Measurements from ENCODE around the gene FANCI.

Gene FANCI

DNA sequence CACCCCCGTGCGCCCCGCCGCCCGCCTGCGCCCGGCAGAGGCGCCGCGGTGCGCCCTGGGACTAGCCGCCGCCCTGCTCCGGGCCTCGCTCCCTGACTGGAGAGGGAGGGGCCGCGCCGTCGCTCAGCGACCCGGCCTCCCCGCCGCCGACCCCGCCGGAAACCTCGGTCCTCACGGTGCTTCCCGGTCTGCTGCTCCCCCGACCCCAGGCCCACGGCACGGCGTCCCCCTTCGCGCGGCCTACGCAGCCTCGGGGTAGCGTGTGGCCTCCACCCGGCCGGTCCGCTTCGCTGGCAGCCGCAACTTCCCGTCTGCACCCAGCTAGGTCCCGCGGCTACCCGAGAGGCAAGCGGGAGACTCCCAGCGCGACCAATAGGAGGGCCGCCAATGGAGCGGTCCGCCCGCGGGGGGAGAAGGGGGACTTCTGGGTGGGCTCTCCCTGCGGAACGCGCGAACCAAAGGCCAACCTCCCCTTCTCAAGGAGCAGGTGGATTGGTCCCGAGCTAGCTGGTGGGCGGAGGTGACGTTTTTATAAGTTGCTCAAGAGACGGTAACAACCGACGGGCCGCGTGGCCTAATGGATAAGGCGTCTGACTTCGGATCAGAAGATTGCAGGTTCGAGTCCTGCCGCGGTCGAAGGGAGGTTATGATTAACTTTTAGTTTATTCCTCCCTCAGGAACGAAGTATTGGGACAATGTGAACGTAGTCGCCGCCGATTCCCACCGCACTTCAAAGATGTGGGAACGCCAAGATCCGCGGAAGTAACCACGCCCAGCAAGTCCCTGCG, 90.9 kb downstream of the FANCI start, which contains the start of gene POLG:
Gene POLG, minus strand, starts transcription at position 315 of the 788 bp plus-strand sequence. CDS start 1,070 bp downstream, outside the sequence.
- peak; percentile 93 for DNase-seq

DNA sequence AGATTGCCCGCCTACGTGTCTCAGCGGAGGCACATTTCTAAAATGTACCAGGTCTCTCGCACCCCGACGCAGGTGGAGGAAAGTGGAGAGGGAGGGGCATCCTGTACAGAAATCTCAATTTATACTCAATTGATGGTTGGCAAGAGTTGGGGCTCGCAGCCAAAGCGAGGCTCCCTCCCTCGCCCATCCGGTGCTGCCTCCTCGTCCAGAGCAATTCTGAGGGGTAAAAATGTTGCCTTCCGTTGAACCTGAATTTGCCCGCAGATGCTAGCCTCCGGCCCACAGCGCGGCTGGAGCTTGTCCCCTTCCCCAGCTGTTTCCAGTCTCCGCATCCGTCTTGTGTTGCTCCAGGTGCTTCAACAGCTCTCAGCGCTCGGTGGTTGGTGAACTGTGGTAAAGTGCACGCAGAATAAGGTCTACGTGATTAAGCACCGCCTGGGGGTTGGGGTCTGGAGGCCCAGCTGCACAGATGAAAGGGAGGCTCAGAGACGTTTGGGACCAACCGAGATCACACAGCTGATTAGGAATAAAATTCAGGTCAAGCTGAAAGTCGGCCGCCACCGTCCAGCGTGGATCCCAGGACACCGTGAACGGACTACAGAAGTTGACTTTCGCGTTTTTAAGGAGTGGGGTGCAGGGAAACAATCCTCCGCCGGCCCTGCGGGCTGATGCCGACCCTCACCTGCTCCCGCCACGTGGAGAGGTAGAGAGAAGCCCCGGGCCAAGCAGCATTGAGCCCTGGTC, 91.7 kb downstream of the FANCI start:
- no peak for DNase-seq

DNA sequence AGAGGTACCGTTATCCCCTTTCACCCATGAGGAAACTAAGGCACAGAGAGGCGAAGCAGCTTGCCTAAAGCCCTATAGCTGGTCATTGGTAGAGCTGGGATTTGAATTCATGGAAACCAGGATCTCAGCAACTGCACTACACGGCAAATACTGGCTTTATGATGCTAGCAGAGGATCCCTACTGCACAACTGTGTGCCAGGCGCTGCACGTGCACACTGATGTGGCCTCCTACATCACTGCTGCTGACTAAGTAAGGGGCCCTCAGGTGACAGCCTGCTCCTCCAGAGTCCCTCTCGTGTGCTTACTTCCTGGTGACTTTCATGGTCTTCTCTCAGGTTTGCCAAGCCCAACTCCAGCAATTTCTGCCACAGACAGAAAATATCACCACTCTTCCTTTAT, 94.3 kb downstream of the FANCI start:
- DNase-seq: no peak

DNA sequence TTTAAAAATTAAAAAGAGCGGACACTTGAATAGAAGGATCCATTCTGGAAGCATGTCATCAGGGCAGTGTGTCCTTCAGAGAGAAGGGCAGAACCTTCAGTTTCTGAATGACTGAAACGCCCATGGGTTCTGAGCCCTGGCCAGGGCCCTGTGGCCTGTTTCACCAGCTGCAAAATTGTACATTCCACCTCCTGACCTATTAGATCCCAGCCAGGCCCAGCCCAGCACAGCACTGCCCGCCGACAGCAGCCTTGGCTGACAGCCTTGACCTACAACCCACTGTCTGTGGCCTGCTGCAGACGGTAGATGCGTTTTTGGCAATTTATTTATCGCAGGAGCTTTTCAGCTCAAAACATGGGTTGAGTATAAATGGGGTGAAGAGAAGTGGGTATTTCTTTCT, 96.8 kb downstream of the FANCI start:
- no peak for DNase-seq

DNA sequence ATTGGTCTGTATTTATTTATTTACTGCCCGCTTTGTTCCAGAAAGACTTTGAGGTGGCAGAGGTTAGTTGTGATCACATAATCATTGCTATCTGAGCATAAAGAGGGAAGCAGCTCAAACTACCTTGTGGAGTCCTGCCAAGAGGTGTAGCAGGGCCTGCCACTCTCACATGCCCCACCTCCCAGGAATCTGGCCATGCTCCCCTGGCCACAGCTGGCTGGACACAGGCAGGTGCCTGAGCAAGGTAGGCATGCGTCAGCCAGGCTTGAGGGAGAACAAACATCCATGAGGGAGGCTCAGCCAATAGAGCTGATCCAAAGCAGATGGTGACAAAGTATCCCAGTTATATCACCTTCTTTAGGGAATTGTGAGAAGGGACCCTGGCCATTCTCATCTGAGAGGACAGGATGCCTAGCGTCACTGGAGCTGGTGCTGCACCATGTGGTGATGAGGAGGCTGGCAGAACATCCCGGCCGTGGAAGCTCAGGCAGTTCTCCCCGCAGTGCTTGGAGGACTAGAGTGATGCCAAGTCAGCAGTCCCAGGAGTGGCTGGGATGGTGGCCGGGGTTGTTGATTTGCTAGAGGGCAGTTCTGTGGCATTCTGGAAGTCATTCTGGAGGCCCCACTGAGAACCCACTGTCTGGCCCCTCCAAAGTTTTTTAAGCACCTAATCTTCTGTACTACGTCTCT, 97.7 kb downstream of the FANCI start:
- DNase-seq: no peak

DNA sequence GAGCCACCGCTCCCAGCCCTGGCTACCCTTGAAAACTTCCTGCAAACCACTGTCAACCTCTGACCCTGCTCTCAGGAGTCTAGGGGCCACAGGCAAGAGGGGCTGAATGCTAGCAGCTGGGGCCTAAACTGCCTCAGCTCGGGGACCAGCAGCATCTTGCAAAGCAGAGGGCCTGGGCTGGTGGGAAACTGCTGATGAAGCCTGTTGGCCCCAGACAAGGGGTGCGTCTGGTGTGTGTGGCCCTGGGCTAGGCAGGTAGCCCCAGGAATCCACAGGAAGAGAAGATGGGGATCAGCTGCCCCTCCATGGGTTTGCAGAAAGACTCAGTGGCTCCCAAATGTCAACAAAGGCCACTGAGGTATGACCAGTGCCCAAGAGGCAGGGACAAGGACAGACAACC, 99.1 kb downstream of the FANCI start:
- DNase-seq: no peak

DNA sequence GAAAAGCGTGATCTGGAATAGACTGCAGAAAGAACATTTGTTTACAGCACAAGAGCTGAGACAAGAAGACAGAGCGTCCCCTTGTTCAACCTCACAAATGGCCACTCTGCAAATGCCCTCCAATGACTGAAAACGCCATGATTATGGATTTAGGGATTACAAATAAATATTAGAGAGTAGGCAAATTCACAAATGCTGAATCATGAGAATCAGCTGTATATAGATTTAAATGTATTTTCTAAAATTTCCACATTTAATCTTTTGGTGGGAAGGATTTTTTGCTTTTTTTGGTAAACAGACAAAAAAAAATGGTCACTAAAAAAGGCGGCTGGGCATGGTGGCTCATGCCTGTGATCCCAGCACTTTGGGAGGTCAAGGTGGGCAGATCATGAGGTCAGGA, 101.5 kb downstream of the FANCI start:
- DNase-seq: no peak

DNA sequence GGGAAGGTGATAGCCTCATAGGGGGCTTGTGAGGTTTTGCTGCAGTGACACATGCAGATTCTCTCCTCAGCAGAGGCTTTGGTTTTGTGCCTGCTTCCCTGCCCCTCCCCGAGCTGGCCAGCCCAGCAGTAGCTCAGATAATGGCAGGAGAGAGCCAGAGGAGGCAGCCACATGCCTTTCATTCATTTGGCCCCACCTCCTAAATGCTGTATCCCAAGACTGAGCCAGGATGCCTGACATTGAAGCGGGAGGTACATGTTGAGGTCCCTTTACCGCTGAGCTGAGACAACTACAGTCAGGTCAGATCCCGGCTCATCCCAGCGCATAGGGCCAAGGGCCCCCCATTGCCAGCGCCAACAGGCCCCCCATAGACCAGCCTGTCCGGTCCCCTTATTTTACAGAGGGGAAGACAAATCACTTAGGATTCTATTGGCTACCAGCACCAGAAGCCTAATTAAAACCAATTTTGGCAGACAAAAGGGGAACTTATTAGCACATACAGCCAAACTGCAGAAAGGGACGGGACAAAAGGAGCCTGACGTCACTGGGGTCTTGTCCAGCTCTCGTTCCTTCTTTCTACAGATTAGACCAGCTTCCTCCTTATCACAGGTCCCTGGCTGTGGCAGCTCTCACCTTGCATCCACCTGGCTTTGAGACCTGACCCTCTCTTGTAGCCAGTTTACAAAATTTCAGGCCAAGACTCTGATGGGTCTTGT, 102.9 kb downstream of the FANCI start:
- DNase-seq: no peak

DNA sequence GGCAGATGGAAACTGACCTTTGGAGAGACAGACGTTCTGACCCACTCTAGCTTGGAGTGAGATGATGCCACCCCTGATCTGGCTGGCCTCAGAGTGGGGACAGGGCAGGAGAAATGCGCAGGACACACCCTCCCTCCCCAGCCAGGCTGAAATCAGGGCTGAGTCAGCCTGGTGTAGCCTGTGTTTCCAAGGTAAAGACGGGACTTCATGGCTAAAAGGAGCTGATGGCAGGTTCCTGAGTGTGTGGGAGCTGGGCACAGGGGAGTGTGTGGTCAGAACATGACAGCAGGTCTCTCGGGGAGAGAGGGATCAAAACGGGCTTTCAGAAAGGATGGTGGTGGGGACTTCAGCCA, 105.4 kb downstream of the FANCI start:
- no peak for DNase-seq

DNA sequence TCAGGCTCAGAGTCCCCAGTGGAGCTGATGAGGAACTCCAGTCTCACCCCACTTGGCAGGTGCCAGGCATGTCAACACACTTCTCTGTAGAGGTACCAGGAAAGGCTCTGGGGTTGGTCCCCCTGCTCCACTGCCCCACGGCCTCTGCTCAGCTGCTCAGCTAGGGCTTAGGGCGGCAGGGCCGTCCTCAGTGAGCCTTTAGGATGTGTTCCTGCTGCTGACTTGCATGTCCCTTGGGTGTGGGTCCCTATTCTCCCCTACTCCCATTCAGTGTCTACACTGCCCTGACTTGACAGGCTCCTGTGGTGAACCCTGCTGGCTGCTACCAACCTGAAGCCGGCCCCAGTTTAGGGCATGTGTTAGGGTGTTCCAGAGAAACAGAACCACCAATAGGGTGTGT, 108.7 kb downstream of the FANCI start:
- DNase-seq: no peak

DNA sequence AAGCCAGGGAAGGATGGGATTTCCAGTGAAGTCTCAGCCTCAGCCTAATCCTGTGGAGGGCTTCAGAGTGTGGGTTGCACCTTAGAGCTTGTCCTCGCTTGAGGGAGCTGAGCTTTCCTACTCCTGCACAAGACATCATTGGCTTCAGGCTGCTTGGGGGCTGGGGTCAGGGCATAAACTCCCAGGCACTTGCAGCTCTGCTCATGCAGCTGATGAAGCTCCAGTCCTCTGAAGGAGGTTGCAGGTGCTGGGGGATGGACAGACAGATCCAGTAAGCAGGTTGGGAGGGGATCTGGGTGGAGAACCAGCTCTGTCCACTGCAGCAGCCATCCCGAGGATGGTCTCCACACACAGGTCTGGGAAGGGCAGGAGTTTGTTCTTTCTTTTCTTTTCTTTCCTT, 110.2 kb downstream of the FANCI start:
- DNase-seq: no peak

DNA sequence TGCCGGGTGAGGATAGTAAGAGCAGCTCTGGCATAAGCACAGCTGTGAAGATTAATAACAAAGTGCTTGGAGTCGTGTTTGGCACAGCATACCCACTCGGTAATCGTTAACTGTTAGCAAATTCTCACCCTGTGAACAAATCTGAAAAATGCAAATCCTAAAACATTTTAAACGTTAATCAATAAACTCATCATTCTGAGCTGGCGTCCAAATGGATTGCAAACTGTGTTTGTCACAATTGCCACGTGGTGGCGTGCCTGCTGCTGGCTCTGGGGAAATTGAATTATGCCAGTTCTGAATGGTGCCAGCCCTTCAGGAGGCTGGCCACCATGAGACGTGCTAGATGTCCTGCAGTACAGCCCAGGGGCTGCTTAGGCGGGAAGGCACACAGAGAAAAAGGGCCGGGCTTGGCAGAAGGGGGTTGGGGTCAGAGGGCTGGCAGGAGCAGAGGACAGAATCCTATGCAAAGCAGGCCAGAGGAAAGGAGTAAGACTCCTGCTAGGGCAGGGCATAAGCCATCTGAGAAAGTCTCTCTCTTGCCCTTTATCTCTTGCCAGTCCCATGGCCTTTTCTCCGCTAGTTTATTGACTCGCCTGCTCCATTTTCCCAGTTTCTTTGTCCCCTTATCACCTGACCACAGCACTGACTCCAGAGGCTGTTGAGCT, 113.0 kb downstream of the FANCI start:
- DNase-seq: no peak

DNA sequence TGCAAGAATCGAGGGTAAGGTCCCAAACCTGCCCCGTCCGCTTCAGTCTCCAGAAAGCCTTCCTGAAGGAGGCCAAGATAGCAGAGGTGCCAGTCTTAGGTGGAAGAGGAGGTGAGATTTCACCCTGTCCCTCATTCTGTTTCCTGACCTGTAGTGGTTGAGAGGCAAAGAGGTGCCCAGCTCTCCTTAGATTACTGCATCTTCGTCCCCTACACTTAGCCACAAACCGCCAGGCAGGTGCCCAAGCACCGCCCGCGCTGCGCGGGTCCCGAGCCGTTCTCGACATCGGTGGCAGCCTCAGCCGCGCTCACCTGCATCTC, 114.6 kb downstream of the FANCI start:
- DNase-seq: no peak

DNA sequence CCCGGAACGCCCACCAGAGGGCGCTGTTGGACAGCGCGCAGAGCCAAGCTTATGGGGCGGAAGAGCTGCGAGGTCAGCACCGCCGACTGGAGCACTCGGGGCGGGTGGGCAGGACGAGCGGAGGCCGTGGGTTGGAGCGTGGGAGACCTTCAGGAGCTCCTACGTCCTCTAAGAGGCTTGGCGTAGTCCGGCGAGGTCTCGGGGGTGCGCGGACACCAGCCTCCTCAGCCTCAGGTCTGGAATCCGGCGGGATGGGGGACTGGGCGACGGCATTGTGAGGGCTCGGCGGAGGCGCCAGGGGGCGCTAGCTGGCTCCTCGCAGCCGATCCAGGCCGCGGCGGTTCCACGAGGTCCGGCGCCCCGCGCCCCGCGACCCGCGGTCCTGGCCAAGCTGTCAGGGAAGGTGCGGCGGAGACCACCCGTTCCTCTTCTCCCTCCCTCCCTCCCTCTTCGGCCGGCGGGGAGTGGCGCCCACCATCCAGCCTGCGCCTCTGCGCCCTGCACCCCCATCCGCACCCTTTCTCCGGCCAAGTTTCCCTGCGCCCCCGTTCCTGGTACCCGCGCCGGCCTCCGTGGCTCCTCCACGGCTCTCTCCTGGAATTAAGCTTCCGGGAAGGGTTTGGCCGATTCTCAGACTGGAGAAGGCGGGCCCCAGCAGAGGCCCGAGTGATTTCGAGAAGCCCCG, 115.1 kb downstream of the FANCI start:
- peak; percentile 34 for DNase-seq

DNA sequence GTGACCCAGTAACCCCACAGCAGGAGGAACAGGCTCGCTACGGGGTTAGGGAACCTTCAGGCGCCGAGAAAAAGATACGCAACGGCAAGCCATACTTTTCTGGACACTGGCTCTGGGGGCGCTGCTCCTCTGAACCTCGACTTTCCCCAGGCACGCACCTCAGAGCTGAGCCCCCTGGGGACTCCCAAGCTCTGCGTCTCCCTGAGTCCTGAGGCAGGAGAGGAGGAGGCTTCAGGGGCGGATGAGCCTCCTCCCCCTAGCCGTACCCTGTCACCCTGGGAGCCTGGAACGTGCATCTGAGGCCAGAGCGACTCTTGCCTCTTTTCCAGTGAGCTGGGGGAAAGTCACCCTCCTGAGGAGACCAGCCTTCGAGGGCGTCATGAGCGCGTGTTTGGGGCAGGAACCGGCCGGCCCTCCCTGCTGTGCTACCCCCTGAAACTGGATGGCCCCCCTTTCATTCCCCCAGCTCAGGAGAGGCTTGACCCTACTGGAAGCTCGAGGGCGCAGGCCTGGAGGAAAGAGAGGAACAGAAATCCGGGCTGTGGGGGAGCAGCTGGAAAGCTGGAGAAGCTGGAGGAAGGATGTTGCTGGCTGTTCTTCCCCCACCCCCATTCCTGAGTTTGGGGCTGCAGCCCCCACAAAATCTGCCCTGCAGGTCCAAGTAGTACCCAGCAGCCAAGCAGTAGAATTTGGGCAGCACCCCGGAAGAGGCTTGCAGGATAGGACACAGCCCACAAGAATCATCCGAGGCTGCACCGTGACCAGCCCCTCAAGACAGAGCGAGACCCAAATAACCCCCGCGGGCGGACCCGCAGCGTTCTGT, 115.9 kb downstream of the FANCI start:
- no peak for DNase-seq

DNA sequence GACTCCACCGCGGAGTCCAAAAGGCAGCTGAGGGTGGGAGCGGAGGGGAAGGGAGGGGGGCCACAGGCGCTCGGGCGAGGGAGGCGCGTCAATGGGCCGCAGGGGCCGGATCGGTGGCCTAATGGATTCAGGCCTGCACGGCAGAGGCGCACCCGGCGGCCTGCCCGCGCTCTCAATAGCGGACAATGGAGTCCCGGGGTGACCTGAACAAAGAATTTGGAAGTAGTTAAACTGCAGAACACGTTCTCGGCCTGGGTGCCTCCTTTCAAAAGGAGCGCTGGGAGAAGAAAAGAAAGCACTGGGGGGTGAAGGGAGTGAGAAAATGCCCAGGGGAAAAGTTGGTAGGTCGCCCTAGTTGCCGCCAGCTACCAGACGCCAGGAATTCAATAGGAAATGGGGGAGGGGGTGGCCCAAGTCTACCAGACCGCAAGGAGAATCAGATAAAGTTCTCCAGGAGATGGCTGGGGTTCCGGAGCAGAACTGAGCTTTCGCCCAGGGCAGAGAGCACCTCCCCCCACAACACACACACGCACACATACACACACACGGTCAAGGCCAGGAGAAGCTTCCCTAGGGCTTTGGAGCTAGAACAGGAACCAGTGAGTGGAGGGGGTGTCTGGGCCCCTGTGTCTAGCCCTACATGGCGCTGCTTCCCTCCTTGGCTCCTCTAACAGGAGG, 116.7 kb downstream of the FANCI start:
- no peak for DNase-seq

DNA sequence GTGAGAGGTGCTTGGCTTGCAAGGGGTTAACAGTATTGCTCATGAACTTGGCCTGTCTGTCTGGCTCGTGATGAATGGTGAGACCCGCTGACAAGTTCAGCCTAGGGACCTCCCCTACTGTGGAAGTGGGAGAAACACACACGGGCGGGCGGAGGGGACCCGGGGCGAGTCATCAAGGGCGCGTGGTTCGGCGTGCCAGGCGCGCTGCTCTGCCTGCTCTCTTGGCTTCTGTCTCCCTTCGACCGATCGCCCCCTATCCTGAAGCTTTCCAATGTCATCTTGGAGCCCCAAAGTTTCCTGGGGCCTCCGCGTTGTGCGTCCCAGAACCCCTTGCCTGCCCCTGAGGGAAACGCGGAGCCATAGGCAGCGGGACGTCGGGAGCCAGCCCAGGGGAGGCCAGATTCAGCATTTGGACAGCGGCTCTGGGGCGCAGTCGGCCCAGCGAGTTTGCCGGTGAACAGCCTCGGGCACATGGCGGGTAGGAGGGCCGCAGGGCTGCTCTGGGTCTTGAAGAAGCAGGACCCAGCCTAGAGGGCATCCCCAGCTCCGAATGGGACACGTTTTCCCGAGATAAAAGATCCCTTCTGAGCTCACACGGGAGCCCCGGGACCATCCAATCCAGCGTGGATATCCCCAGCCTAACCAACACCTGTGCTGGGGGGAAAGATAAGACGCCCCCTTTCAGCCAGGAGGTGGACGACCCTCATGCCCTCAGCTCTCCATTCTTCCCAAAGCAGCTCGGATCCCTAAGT, 117.8 kb downstream of the FANCI start:
- no peak for DNase-seq

DNA sequence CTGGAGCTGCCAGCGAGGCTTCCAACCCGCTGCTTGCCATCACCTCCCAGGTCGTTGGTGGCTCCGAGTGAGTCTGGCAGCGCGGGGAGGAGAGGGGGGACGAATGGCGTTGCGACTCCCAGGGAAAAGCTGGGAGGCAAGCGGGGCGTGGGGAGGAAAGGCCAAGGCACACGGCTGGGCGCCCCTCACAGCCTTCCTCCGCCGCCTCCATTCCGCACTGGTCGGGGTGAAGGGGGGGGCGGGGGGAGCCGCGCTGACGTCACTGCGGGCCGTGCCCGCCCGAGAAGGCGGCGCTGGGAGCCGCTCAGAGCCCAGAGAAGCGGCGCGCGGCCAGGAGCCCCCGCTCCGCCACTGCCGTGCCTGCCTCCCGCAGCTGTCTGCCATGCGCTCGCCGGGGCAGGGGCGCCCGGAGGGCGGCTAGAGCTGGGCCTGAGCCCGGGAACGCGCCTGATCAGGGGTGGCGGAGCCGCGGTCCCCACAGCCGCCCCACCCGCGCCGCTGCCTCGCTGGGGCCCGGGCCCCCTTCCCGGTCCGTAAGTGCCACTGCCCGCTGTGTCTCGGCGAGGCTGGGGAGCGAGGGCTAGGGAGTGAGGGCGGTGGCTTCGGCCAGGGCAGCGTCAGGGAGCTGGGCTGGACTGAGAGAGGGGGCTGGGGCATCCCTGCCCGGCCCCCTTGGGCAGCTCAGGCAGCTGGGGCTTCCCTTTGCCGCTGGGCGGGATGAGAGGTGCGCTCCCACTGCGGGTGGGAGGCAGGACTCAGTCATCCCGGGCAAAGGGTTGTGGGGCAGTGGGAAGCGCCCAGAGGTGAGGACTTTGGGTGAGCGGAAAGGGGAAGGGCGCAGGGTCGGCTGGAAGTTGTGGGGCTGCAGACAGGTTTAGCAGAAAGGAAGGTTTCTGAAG, 118.7 kb downstream of the FANCI start:
- DNase-seq: peak; percentile 23

DNA sequence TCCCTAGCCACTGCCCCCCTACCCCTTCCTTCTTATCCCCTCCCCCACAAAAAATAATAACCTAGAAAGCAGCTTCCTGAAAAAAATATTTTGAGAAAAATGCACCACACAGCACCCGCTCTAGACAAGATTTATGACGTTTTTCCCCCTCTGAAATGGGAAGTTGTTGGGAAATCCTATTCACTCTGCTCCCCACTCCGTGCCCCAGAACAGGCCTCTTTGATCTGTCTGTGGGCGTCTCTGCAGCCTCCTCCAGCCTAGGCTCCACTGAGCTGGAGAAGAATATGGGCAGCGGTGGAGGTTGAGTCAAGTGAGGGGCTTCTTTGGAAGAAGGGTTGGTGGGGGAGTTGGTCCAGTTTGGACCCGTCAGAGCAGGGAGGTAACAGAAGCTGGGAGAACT, 119.4 kb downstream of the FANCI start:
- DNase-seq: no peak
